ENCODE measurements around the gene OR1A1. TPM values are rescaled to one million over a fixed set of nuclear protein-coding genes. Genes with fewer than 3 reads are reported as not detected.

Gene OR1A1
- not detected in 2 replicates for total RNA-seq (2014; rRNA removed; shearing (Covaris generic))
- polyA plus RNA-seq (2016; fragmentation: Nextera tagmentation; extraction: Ambion mirVana) = not detected in 2 replicates

DNA sequence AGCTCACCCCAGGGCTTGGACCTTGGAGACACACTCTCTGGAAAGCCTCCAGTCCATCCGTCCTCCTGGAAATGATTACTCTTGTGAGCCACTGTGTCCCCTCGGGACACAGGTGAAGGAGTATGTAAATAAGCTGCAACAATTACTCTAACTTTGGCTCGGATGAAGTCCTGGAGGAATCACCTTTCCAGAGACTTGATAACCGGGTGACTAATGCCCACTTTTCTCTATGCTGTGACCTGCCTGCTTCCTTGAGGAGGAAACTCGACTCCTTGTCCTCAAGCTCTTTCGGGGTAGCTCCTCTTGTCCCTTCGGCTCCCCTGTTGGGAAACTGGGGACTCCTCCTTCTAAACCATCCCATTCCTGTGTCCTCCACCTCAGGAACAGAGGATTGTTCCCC is at the start of gene OR1A1:
TSS of gene OR1A1 (plus strand) at position 301 of the 400 bp plus-strand sequence. CDS start 7,954 bp downstream, outside the sequence.
- no peaks in the 10 kb centered on the region for H3K36me3 ChIP-seq (ENCODE audit: low read depth)
- TF ChIP-seq EZH2phosphoT487 (IDR thresholded peaks at IDR 0.05; ENCODE audit: insufficient read depth, low read depth) (no peak), EZH2 (IDR thresholded peaks at IDR 0.05; ENCODE audit: insufficient read depth, poor library complexity, severe bottlenecking) (no peak)
- no peaks in the 10 kb centered on the region for H3K9me2 ChIP-seq (ENCODE audit: insufficient read depth)
- H3K27ac ChIP-seq = no peak within 1 kb of the TSS
- H3F3A ChIP-seq (ENCODE audit: insufficient read depth) = no peaks in the 10 kb centered on the region
- no peaks in the 10 kb centered on the region for H3K9me3 ChIP-seq (ENCODE audit: low read depth)
- no peaks in the 10 kb centered on the region for H3K4me1 ChIP-seq (ENCODE audit: insufficient read depth)
- H4K20me1 ChIP-seq (ENCODE audit: insufficient read depth) = no peaks in the 10 kb centered on the region
- H3K4me3 ChIP-seq = no peak within 1 kb of the TSS
- no peak within 1 kb of the TSS for H3K4me2 ChIP-seq (ENCODE audit: unreplicated experiment)
- in situ Hi-C loops (cut with MboI) = no loop called here
- H2AFZ ChIP-seq = no peak within 1 kb of the TSS
- 13 to 22% methylated on average over 7 of the region's 7 CpGs for WGBS, 2 experiments (ENCODE audit: low coverage in 1 of 2, low lambda C conversion rate in 2 of 2, missing lambda C conversion rate in 2 of 2)
- H3K79me2 ChIP-seq (ENCODE audit: insufficient read depth) = no peaks in the 10 kb centered on the region
- no peak for DNase-seq
- no peak within 1 kb of the TSS for H3K9ac ChIP-seq
- no peaks in the 10 kb centered on the region for H3K27me3 ChIP-seq (replicated peaks; ENCODE audit: insufficient read depth)

- Histone ChIP-seq H3K79me2 (ENCODE audit: insufficient read depth) (no peaks in the 10 kb centered on the region), H2AFZ (no peak overlapping the region), H3K9me3 (ENCODE audit: low read depth) (no peaks in the 10 kb centered on the region), H3K9me2 (ENCODE audit: insufficient read depth) (no peaks in the 10 kb centered on the region), H3K27me3 (replicated peaks; ENCODE audit: insufficient read depth) (no peaks in the 10 kb centered on the region), H3K36me3 (ENCODE audit: low read depth) (no peaks in the 10 kb centered on the region), H3K9ac (no peak overlapping the region), H3K4me2 (ENCODE audit: unreplicated experiment) (no peak overlapping the region), H4K20me1 (ENCODE audit: insufficient read depth) (no peaks in the 10 kb centered on the region), H3K27ac (no peak overlapping the region), H3F3A (ENCODE audit: insufficient read depth) (no peaks in the 10 kb centered on the region), H3K4me1 (ENCODE audit: insufficient read depth) (no peaks in the 10 kb centered on the region), H3K4me3 (no peak overlapping the region)
- DNase-seq = no peak
- WGBS, 2 experiments (ENCODE audit: low coverage in 1 of 2, low lambda C conversion rate in 2 of 2, missing lambda C conversion rate in 2 of 2) = 24 to 32% methylated on average over 5 of the region's 5 CpGs
- in situ Hi-C loops (cut with MboI) = no loop called here
- TF ChIP-seq EZH2phosphoT487 (IDR thresholded peaks at IDR 0.05; ENCODE audit: insufficient read depth, low read depth) (no peak), EZH2 (IDR thresholded peaks at IDR 0.05; ENCODE audit: insufficient read depth, poor library complexity, severe bottlenecking) (no peak)
Measured at GRCh38 chr17:3167574-3167973, 39.9 kb upstream of the OR1A1 start.

GRCh38 chr17:3189961-3190360 is 17.5 kb upstream of the OR1A1 start:
- no peaks in the 10 kb centered on the region for H3K27me3 ChIP-seq (replicated peaks; ENCODE audit: insufficient read depth)
- H3K36me3 ChIP-seq (ENCODE audit: low read depth) = no peaks in the 10 kb centered on the region
- no peak for TF ChIP-seq EZH2 (IDR thresholded peaks at IDR 0.05; ENCODE audit: insufficient read depth, poor library complexity, severe bottlenecking)
- no peak for TF ChIP-seq EZH2phosphoT487 (IDR thresholded peaks at IDR 0.05; ENCODE audit: insufficient read depth, low read depth)
- H3F3A ChIP-seq (ENCODE audit: insufficient read depth) = no peaks in the 10 kb centered on the region
- no peak overlapping the region for H3K27ac ChIP-seq
- no peak overlapping the region for H3K9ac ChIP-seq
- H3K4me2 ChIP-seq (ENCODE audit: unreplicated experiment) = no peak overlapping the region
- DNase-seq = no peak
- H3K79me2 ChIP-seq (ENCODE audit: insufficient read depth) = no peaks in the 10 kb centered on the region
- no peaks in the 10 kb centered on the region for H3K9me2 ChIP-seq (ENCODE audit: insufficient read depth)
- 10 to 11% methylated on average over 4 of the region's 4 CpGs for WGBS, 2 experiments (ENCODE audit: low coverage in 1 of 2, low lambda C conversion rate in 2 of 2, missing lambda C conversion rate in 2 of 2)
- H2AFZ ChIP-seq = no peak overlapping the region
- no peak overlapping the region for H3K4me3 ChIP-seq
- no peaks in the 10 kb centered on the region for H4K20me1 ChIP-seq (ENCODE audit: insufficient read depth)
- no peaks in the 10 kb centered on the region for H3K4me1 ChIP-seq (ENCODE audit: insufficient read depth)
- in situ Hi-C loops (cut with MboI) = no loop called here
- no peaks in the 10 kb centered on the region for H3K9me3 ChIP-seq (ENCODE audit: low read depth)

DNA sequence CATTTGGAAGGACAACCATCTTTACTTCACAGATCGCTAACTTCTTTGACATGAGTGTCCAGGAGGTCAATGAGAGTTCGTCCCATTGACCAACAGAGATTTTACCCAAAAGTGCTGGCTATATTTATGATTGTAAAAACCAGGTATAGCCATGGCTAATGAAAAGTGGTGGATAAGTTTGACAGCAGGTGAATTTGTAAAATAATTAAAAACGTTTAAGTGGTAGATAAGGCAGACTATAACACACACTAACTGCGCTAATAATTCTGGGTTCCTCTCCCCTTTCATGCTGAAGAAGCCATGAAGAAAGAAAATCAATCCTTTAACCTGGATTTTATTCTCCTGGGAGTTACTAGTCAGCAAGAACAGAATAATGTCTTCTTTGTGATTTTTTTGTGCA is 10.2 kb upstream of the OR1A1 start, which contains the start of gene OR1A2:
TSS of gene OR1A2 (plus strand) at position 301 of the 400 bp plus-strand sequence. CDS start at position 301, 0 bp downstream.
- Histone ChIP-seq H3K4me1 (ENCODE audit: insufficient read depth) (no peaks in the 10 kb centered on the region), H3K9ac (no peak within 1 kb of the TSS), H3K4me2 (ENCODE audit: unreplicated experiment) (no peak within 1 kb of the TSS), H3K4me3 (no peak within 1 kb of the TSS), H4K20me1 (ENCODE audit: insufficient read depth) (no peaks in the 10 kb centered on the region), H3K27me3 (replicated peaks; ENCODE audit: insufficient read depth) (no peaks in the 10 kb centered on the region), H3F3A (ENCODE audit: insufficient read depth) (no peaks in the 10 kb centered on the region), H2AFZ (no peak within 1 kb of the TSS), H3K36me3 (ENCODE audit: low read depth) (no peaks in the 10 kb centered on the region), H3K9me3 (ENCODE audit: low read depth) (no peaks in the 10 kb centered on the region), H3K79me2 (ENCODE audit: insufficient read depth) (no peaks in the 10 kb centered on the region), H3K9me2 (ENCODE audit: insufficient read depth) (no peaks in the 10 kb centered on the region), H3K27ac (no peak within 1 kb of the TSS)
- TF ChIP-seq EZH2phosphoT487 (IDR thresholded peaks at IDR 0.05; ENCODE audit: insufficient read depth, low read depth) (no peak), EZH2 (IDR thresholded peaks at IDR 0.05; ENCODE audit: insufficient read depth, poor library complexity, severe bottlenecking) (no peak)
- WGBS, 2 experiments (ENCODE audit: low coverage in 1 of 2, low lambda C conversion rate in 2 of 2, missing lambda C conversion rate in 2 of 2) = 10 to 18% methylated on average over 4 of the region's 4 CpGs
- no peak for DNase-seq
- in situ Hi-C loops (cut with MboI) = no loop called here

- no peak overlapping the region for H3K4me3 ChIP-seq
- in situ Hi-C loops (cut with MboI) = no loop called here
- 34 to 36% methylated on average over 6 of the region's 6 CpGs for WGBS, 2 experiments (ENCODE audit: low coverage in 1 of 2, low lambda C conversion rate in 2 of 2, missing lambda C conversion rate in 2 of 2)
- H3K9ac ChIP-seq = no peak overlapping the region
- no peaks in the 10 kb centered on the region for H4K20me1 ChIP-seq (ENCODE audit: insufficient read depth)
- H3K4me2 ChIP-seq (ENCODE audit: unreplicated experiment) = no peak overlapping the region
- H3K4me1 ChIP-seq (ENCODE audit: insufficient read depth) = no peaks in the 10 kb centered on the region
- H3K9me3 ChIP-seq (ENCODE audit: low read depth) = no peaks in the 10 kb centered on the region
- no peaks in the 10 kb centered on the region for H3K79me2 ChIP-seq (ENCODE audit: insufficient read depth)
- DNase-seq = no peak
- no peak overlapping the region for H3K27ac ChIP-seq
- H2AFZ ChIP-seq = no peak overlapping the region
- no peaks in the 10 kb centered on the region for H3K36me3 ChIP-seq (ENCODE audit: low read depth)
- H3K27me3 ChIP-seq (replicated peaks; ENCODE audit: insufficient read depth) = no peaks in the 10 kb centered on the region
- TF ChIP-seq EZH2phosphoT487 (IDR thresholded peaks at IDR 0.05; ENCODE audit: insufficient read depth, low read depth) (no peak), EZH2 (IDR thresholded peaks at IDR 0.05; ENCODE audit: insufficient read depth, poor library complexity, severe bottlenecking) (no peak)
- no peaks in the 10 kb centered on the region for H3F3A ChIP-seq (ENCODE audit: insufficient read depth)
- no peaks in the 10 kb centered on the region for H3K9me2 ChIP-seq (ENCODE audit: insufficient read depth)
Measured at GRCh38 chr17:3208484-3208883, 1.0 kb downstream of the OR1A1 start.

Data from GM23248 (cell line).